HFFc6 (cell line): Measurements from ENCODE around the gene CATSPERE. TPM values are rescaled to one million over a fixed set of nuclear protein-coding genes. Genes with fewer than 3 reads are reported as not detected.

ENCODE experiments used
- DNase-seq: peaks from one replicate; pipeline ENCODE4 v3.0.0-alpha.2; 2018
- H3K27ac Mint-ChIP-seq: 2 replicates; pipeline ENCODE4 v1.8.0; 2020; ENCODE audit warnings: mild to moderate bottlenecking, mixed read lengths
- H3K27me3 Mint-ChIP-seq: 2 replicates; pipeline ENCODE4 v1.8.0; 2021; ENCODE audit warnings: mild to moderate bottlenecking, moderate library complexity, mixed read lengths; ENCODE audit not compliant: insufficient read depth
- H3K36me3 Mint-ChIP-seq: 2 replicates; pipeline ENCODE4 v1.8.0; 2021; ENCODE audit warnings: low read depth, mixed read lengths
- H3K4me1 Mint-ChIP-seq: 2 replicates; pipeline ENCODE4 v1.8.0; 2020; ENCODE audit warnings: low read depth, mixed read lengths
- H3K4me3 Mint-ChIP-seq: 2 replicates; pipeline ENCODE4 v1.8.0; 2020; ENCODE audit warnings: mild to moderate bottlenecking, moderate library complexity, mixed read lengths
- H3K9me3 Mint-ChIP-seq: 2 replicates; pipeline ENCODE4 v1.8.0; 2020; ENCODE audit warnings: mild to moderate bottlenecking, mixed read lengths
- CTCF ChIP-seq: fragments of 200-600 bp; sonication (generic); IDR thresholded peaks from 2 replicates; pipeline ENCODE4 v1.5.0; 2021; ENCODE audit warnings: antibody characterized with exemption, mild to moderate bottlenecking
- total RNA-seq, 6 experiments: library from RNA; stranded (reverse); fragmentation: NEBNext Ultra II Directional; extraction: Animal tissue kit (Norgen Biotek cat#: 25700); gene quantifications; 2 replicates in 1 of 6; 3 replicates in 5 of 6; pipeline ENCODE4 v1.2.3, GENCODE V29; 2021

The CATSPERE gene
- total RNA-seq, 6 experiments from 2014 or later = 0.15 to 0.74 (median 0.34) TPM

GRCh38 chr1:244422174-244422573 lies 38.9 kb upstream of the CATSPERE start:
- TF ChIP-seq CTCF = no peak

GRCh38 chr1:244424649-244425334 lies 36.3 kb upstream of the CATSPERE start:
- Mint-ChIP-seq H3K27ac (no peak overlapping the region), H3K4me3 (no peak overlapping the region), H3K27me3 (no peaks in the 10 kb centered on the region; the same call in 1 of the 2 replicates), H3K36me3 (peaks cover 10% of the 10 kb centered on the region; the same call in 1 of the 2 replicates), H3K9me3 (no peaks in the 10 kb centered on the region), H3K4me1 (no peaks in the 10 kb centered on the region)
- no peak for TF ChIP-seq CTCF
- no peak for DNase-seq

More at GRCh38 chr1:244422174-244422573, 38.9 kb upstream of the CATSPERE start:
- Mint-ChIP-seq H3K27ac (no peak overlapping the region), H3K4me3 (no peak overlapping the region), H3K36me3 (peaks cover 14% of the 10 kb centered on the region), H3K27me3 (no peaks in the 10 kb centered on the region; the same call in 1 of the 2 replicates), H3K4me1 (peaks cover 6% of the 10 kb centered on the region; the same call in 1 of the 2 replicates), H3K9me3 (no peaks in the 10 kb centered on the region)
- DNase-seq = no peak

GRCh38 chr1:244427647-244428046 lies 33.4 kb upstream of the CATSPERE start:
- no peak overlapping the region for H3K4me3 Mint-ChIP-seq
- H3K4me1 Mint-ChIP-seq = no peaks in the 10 kb centered on the region
- H3K27me3 Mint-ChIP-seq = no peaks in the 10 kb centered on the region; the same call in 1 of the 2 replicates
- no peak for DNase-seq
- H3K27ac Mint-ChIP-seq = no peak overlapping the region
- no peaks in the 10 kb centered on the region for H3K9me3 Mint-ChIP-seq
- H3K36me3 Mint-ChIP-seq = peaks cover 13% of the 10 kb centered on the region; the same call in 1 of the 2 replicates
- TF ChIP-seq CTCF = no peak

- Mint-ChIP-seq H3K9me3 (no peaks in the 10 kb centered on the region), H3K36me3 (peaks cover 12% of the 10 kb centered on the region), H3K27me3 (no peaks in the 10 kb centered on the region; the same call in 1 of the 2 replicates), H3K4me1 (peaks cover 5% of the 10 kb centered on the region), H3K27ac (no peak overlapping the region), H3K4me3 (no peak overlapping the region)
- no peak for DNase-seq
- no peak for TF ChIP-seq CTCF
Measured at GRCh38 chr1:244429818-244430217, 31.3 kb upstream of the CATSPERE start.

- Mint-ChIP-seq H3K27ac (no peak overlapping the region), H3K4me1 (peaks cover 16% of the 10 kb centered on the region), H3K4me3 (no peak overlapping the region), H3K36me3 (peaks cover 20% of the 10 kb centered on the region), H3K27me3 (no peaks in the 10 kb centered on the region), H3K9me3 (no peaks in the 10 kb centered on the region)
- DNase-seq = no peak
- no peak for TF ChIP-seq CTCF
Measured at GRCh38 chr1:244431166-244431565, 29.9 kb upstream of the CATSPERE start.
